ENCODE measurements around the gene BEAN1.
"Not testable (repeated sequence)": the region's sequence is repeated elsewhere in the genome, so short reads cannot be mapped to it uniquely, and the experiment has no call there.

BEAN1 gene

DNA sequence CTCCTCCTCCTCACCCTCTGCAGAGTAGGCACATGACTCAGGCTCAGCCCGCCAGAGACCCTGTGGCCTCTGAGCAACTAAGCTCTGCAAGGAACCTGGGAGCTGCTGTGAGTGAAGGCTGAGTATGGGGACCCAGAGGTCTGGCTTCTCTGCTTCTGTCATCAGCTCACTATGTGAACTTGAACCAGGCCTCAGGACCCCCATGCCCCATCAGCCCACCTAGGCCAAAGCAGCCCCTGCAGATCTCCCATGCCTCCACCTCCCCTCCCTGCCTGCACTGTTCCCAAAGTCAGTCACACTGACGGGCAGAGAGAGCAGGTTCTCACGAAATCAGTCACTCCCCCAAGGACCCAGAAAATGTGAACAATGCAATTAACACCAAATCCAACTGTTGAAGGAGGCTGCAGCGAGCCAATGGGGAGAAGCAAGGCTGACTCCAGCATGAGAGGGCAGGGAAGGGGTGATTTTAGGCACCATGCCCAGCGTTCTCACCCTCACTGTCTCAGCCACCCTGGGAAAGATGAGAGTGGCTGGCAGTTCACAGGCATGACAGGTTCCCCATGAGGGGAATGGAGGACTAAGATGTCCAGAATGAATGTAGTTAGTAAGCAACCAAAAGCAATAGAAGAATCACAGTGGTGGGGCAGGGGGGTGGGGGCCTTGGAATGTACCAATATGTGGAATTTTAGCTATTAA lies 60.6 kb downstream of the BEAN1 start:
- no peak for FAIRE-seq

DNA sequence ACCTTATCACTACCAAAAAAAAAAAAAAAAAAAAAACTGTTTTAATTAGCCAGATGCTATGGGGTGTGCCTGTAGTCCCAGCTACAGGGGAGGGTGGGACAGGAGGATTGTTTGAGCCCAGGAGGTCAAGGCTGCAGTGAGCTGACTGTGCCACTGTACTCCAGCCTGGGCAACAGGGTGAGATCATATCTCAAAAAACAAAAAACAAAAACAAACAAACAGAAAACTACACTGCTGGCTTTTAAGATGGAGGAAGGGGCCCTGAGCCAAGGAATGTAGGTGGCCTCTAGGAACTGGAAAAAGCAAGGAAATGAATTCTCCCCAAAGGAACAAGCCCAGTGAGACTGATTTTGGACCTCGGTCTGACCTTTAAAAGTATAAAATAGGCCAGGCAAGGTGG lies 61.4 kb downstream of the BEAN1 start:
- FAIRE-seq: no peak

DNA sequence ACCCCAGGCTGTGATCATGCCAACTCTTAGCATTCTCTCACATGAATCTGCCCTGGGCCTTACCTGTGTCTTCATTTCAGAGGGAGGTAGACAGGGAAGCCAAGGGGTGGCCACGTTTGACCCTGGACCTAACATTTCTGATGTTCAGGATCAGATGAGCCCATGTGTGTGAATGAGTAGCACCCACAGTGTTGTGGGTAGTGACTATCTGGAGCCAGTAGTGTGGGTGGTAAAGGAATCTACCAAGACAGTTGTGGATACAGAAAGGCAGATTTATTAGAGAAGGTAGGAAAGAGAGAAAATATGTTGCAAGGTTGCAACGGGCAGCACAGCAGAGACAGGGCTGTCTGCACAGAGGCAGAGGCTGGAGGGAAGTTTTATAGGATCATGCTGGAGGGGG lies 62.3 kb downstream of the BEAN1 start:
- FAIRE-seq: no peak

DNA sequence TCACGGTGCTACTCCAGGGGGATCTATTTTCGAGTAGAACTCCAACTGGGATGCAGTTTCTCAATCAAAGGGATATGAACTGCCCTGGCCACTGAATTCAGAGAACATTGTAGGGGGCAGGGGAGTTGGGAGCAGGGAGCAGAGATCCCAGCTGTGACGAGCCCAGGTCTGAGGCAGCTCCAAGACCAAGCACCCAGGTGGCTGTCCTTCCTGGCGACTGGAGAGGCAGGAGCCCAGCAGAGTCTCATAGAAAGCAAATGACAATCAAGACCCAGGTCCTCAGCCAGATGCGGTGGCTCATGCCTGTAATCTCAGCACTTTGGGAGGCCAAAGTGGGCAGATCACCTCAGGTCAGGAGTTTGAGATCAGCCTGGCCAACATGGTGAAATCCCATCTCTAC lies 62.7 kb downstream of the BEAN1 start:
- FAIRE-seq: no peak

DNA sequence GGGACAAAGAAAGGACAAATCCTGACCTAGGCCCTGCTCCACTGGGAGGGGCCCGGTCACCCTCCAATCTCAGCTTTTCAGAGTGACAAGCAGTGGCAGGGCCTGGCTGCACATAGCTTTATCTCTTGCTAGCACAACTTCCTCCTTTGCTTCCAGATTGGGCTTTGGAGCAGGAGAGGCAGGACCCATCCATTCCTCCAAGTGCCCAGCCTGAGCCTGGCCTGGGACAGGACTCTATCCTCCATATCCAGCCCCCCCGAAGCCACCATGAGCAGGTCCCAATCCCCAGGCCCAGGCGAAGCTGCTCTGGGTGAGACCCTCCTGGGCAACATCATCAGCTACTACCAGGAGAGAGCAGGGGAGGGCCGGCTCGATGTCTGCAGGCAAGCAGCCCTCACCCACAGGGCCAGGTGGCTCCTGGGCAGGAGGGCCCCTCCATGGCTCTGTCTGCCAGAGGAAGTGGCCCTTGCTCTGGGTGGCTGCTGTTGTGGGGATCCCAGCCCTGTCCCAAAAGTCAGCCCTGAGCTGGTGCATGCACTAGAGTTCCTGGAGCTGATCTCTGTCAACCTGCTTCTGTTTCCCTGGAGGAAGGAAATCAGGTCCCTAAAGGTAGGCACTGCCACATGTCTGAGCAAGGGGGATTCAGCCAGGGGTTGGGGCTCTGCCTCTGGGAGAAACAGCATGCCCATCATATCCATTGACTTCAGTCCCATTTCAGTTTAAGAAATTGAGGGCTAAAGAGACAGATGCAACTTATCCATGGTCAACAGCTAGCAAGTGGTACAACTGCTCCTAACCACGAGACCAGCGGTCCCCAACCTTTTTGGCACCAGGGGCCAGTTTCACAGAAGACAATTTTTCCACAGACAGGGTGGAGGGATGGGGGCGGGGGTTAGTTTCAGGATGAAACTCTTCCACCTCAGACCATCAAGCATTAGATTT lies 64.0 kb downstream of the BEAN1 start:
- no peak for FAIRE-seq

DNA sequence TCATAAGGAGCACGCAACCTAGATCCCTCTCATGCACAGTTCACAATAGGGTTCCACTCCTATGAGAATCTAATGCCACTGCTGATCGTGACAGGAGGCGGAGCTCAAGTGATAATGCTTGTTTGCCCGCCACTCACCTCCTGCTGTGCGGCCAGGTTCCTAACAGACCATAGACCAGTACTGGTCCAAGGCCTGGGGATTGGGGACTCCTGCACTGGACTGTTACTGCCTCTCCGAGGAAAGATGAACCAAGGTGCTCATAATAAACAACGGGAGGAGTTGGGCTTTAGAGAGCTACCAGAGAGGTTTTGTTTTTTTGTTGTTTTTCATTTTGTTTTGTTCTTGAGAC lies 64.6 kb downstream of the BEAN1 start:
- no peak for FAIRE-seq

DNA sequence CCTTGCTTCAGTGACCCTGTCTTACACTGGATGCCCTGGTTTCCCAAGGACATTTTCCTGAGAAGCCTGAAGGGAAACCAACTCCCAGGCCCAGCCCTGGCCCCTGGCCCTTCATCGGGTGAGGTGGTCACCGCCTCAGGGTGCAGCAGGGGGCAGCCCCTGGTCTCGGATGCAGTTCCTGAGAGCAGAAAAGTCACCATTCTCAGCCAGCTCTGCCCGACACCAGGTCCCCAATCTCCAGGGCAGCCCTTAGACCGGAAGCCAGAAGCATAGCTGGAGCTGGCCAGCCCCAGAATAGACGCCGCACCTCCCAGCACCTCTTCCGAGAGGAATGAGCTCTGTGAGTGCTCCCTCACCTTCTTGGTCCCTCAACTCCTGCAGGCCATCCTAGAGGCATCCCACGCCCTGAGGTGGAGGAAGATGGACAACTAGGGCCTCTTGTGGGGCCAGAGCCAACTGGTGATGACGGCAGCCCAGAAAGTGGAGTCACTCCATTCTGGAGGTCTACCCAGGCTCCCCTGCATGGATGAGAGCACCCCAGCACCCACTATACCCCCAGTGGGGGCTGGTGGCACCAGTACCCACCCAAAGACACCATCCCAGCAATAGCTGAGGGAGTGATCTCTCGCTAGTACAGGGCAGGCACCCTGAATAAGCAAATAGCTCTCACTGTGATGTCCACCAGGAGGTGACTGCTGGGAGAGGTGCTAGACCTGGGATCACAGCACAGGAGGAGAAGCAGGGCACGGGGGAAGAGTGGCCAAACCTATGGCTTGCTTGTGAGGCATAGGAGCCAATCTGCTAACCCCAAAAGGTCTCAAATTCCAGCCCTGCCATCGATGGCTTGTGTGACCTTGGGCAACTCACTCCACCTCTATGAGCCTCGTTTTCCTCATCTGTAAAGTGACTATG lies 66.7 kb downstream of the BEAN1 start:
- FAIRE-seq: no peak

DNA sequence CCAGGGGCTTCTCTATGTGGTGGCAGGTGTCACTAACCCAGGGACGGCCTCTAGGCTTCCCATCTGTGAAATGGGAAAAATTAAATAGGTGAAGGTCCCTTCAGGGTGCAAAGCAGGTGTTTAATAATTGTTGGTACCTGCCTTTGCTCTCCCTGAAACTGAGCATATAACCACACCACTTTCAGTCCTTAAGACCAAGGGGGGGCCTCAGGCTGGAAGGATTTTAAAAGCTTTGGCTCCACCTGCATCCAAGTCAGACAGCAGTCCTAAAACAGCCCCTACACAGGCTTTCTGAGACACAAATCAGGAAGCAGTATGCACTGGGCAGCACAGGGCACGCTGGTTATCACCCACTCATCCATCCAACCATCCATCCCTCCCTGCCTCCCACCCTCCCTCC lies 67.8 kb downstream of the BEAN1 start:
- no peak for FAIRE-seq

DNA sequence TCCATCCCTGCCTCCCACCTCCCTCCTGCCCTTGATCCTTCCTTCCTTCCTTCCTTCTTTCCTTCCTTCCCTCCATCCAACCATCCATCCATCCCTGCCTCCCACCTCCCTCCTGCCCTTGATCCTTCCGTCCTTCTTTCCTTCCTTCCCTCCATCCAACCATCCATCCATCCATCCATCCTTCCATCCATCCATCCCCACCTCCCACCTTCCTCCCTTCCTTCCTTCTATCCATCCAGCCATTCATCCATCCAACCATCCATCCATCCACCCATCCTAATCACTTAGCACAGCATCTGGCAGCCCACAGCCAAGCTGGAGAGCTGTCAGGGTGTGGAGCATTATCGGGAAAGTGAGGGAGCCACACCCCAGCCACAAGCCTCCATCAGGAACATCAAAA lies 68.3 kb downstream of the BEAN1 start:
- no peak for FAIRE-seq

DNA sequence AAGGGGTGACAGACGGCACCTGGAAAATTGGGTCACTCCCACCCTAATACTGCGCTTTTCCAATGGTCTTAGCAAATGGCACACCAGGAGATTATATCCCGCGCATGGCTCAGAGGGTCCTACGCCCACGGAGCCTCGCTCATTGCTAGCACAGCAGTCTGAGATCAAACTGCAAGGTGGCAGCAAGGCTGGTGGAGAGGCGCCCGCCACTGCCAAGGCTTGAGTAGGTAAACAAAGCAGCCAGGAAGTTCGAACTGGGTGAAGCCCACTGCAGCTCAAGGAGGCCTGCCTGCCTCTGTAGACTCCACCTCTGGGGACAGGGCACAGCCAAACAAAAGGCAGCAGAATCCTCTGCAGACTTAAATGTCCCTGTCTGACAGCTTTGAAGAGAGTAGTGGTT lies 69.1 kb downstream of the BEAN1 start:
- not testable (repeated sequence) for FAIRE-seq

DNA sequence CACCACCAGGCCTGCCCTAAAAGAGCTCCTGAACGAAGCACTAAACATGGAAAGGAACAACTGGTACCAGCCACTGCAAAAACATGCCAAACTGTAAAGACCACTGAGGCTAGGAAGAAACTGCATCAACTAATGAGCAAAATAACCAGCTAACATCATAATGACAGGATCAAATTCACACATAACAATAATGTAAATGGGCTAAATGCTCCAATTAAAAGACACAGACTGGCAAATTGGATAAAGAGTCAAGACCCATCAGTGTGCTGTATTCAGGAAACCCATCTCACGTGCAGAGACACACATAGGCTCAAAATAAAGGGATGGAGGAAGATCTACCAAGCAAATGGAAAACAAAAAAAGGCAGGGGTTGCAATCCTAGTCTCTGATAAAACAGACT lies 70.8 kb downstream of the BEAN1 start:
- not testable (repeated sequence) for FAIRE-seq

DNA sequence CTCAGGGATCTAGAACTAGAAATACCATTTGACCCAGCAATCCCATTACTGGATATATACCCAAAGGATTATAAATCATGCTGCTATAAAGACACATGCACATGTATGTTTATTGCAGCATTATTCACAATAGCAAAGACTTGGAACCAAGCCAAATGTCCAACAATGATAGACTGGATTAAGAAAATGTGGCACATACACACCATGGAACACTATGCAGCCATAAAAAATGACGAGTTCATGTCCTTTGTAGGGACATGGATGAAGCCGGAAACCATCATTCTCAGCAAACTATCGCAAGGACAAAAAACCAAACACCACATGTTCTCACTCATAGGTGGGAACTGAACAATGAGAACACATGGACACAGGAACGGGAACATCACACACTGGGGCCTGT lies 74.5 kb downstream of the BEAN1 start:
- FAIRE-seq: not testable (repeated sequence)

DNA sequence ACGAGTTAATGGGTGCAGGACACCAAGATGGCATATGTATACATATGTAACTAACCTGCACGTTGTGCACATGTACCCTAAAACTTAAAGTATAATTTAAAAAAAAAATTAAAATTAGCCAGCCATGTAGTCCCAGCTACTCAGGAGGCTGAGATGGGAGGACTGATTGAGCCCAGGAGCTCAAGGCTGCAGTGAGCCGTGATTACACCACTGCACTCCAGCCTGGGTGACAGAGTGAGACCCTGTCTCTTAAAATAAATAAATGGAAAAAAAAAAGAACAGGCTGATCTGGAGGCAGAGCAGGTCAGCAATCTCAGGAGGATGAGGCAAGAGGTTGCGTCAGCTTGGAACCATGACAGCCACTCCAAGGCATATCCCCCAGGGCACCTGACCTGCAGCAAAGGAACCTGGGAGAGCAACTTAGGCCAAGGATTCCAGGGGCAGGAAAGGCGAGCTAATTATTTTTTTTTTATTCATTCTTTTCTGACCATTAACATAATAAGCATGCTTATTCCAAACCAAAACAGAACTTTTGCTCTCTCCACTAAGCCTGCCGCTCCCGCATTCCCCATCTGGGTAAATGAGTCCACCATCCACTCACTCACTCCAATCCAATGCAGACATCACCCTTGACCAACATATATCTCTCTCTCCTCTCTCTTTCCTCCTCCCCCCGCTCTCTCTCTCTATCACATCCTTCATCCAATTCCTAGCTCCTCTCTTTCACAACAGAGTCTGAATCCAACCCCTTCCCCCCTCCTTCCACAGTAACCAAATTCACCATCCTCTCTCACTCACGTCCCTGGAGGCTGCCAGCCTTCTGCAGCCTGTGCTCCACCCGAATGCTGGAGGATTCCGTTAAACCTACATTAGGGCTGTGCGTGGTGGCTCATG lies 75.2 kb downstream of the BEAN1 start:
- FAIRE-seq: no peak

DNA sequence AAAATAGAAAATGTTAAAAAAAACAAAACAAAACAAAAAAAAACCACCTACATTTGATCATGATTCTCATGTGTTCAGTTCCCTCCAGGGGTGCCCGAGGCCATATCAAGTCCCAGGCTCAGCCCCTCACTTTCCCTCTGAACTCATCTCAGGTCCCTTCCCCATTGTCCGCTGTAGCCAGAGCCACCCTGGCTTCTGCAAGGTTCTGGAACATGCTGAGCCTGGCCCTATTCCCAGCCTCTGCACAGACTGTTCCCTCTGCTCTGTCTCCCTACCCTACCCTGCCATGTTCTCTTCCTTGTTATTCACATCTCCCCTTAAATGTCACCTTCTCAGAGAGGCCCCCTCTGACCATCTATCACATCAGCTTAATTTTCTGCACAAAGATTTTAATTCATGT lies 75.9 kb downstream of the BEAN1 start:
- no peak for FAIRE-seq

DNA sequence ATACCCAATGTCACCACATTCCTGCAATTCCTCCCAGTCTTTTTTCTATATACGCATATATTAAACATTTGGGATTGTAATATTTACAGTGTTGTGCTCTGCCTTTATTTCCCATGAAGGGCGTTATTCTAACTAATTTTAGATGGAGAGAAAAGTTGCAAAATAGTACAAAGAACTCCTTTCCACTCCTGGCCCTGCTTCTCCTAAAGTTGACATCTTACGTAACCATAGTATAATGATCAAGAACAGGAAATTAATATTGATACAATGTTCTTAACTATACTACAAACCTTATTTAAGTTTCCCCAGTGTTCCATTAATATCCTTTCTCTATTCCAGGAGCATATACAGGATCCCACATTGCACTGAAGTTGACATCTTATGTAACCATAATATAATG lies 76.5 kb downstream of the BEAN1 start:
- FAIRE-seq: no peak

DNA sequence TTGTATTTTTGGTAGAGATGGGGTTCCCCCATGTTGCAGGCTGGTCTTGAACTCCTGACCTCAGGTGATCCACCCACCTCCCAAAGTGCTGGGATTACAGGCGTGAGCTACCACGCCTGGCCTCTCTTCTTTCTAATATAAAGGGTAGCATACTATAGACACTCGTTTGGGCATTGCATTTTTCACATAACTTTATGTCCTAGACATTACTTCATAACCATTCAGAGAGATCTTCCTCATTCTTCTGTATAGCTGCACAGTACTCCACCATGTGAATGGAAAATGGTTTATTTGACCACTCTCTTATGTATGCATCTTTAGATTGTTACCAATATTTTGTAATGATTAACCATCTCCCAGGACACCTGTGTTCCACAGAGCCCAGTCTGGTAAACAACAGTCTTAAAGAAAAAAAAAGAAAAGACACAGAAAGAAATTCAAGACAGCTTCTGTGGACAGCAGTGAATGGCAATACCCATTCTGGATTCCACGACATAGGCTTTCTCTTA lies 80.7 kb downstream of the BEAN1 start:
- FAIRE-seq: no peak

DNA sequence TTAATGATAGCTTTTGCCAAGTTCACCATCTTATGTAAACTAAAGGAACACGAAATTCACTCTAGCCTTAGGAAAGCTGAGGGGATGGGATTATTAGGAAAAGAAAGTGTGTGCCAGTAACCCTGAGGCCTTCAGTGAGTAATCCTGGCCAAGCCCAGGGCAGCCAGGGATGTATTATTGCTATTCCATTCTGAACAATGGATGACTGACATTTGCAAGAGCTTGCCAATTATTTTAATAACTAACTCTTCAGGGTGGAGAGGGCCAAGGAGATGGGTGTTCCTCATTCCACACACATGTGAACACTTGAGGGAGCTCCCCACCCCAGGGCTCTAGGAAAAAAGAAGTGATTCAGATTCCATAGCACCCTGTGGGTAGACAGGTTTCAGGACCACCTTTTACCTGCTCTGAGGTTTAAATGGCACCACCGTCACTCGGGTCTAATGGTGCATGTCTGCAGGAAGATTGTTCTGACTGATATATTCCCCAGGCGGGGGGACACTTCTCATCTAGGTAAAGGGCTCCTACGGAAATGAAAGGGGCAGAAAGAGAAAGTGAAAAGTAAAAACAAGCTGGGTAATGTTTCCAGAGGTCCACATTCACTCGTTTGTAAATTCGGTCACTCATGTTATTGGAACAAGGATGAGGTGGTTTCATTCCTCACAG lies 81.3 kb downstream of the BEAN1 start:
- FAIRE-seq: no peak

DNA sequence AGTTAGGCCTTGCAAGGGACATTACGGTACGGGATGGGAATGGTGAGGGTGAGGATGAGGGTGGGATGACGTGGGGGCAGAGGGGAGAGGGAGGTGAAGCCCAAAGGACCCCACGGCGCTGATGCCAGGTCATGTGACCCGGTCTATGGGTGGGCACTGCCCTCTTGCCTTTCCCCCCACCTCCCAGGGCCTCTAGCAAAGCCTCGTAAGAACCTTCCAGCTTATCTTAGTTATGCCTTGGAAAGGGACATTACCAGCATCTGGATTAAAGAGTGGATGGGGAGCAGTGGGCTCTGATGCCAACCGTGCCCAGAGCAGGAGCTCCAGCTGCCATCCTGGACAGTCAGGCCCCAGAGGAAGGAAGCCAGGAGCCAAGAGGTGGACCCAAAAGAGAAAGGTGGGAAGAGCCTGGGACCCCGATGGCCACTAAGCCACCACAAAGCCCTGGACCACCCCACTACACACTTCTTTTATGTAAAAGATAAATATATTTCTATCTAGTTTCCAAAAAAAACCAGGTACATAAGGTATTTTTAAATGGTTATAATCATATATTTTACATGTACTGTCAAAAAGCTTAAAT lies 81.9 kb downstream of the BEAN1 start:
- FAIRE-seq: no peak

DNA sequence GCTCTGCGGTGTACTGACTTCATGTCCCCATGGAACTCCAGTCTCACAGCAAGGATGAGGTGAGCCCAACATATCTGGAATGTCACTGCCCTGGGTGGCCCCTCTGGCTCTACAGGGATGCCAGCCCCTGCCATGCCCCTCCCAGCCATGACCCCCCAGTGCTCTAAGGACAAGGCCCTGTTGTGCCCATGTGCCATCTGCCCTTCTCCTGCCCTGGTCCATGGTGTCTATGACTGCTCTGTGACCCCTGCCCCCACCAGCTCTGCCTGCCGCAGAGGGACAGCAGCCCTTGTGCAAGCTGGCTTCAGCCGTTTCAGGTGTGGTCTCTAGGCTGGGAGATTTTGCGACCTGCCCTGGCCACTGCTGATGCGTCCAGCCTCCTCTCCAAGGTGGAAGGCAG lies 82.5 kb downstream of the BEAN1 start:
- FAIRE-seq: no peak

DNA sequence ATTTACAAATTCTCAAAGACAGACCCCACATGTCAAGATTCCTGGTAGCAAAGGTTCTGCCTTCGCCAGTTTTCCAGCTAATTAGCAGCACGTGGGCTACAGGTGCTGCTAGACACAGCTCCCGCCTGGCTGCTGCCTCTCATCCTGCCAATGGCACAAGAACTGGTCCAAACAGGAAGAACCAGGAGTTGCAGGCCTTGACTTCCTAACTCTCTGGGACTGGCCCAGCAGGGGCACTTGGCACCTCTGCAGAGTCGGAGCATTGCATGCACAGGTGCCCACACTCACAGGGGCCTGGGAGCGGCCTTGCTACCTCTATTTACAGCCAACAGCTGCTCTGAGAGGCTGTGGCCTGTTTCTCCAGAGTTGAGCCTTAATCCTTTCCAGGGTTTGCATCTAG lies 83.2 kb downstream of the BEAN1 start:
- FAIRE-seq: no peak

All from G401.6 (cell line).